Adrenal gland (tissue), 12 donors: Measurements from ENCODE around the gene NKPD1. TPM values are rescaled to one million over a fixed set of nuclear protein-coding genes. Genes with fewer than 3 reads are reported as not detected.

Experiments
- DNase-seq, 7 donors: peaks; one replicate each; pipeline ENCODE4 v3.0.0-alpha.2; 2019 to 2020
- H3K27ac ChIP-seq, 5 donors: fragments of 200-600 bp; sonication (generic) in 4 of 5; 1 replicate in 3 of 5; 2 replicates in 2 of 5; pipeline versions ENCODE4 v1.5.1 to v1.8.0; 2016 to 2020; ENCODE audit warnings: mild to moderate bottlenecking in 1 of 5
- H3K27me3 ChIP-seq: fragments of 200-600 bp; 2 replicates; pipeline ENCODE4 v1.8.0; 2021
- H3K36me3 ChIP-seq, 2 donors: fragments of 200-600 bp; replicated peaks in 1 of 2; 1 replicate in 1 of 2; 2 replicates in 1 of 2; pipeline versions ENCODE4 v1.5.1 to v1.8.0; 2018 to 2022
- H3K4me1 ChIP-seq, 2 donors: fragments of 200-600 bp; replicated peaks in 1 of 2; 1 replicate in 1 of 2; 2 replicates in 1 of 2; pipeline versions ENCODE4 v1.5.1 to v1.8.0; 2018 to 2021
- H3K4me3 ChIP-seq, 4 donors: fragments of 200-600 bp; sonication (generic) in 3 of 4; one replicate each; pipeline ENCODE4 v1.5.1; 2016 to 2018
- H3K9me3 ChIP-seq, 3 donors: fragments of 200-600 bp; sonication (generic) in 1 of 3; replicated peaks in 1 of 3; 1 replicate in 2 of 3; 2 replicates in 1 of 3; pipeline versions ENCODE4 v1.5.1 to v1.8.0; 2016 to 2021
- POLR2A ChIP-seq, 2 donors: fragments of 450-650 bp; IDR thresholded peaks; one replicate each; pipeline ENCODE4 v1.6.1; 2017; ENCODE audit warnings: antibody characterized with exemption in 2 of 2, mild to moderate bottlenecking in 2 of 2, moderate library complexity in 1 of 2
- WGBS, 4 donors: extraction: QIAGEN DNeasy Blood & Tissue Kit in 2 of 4; methylation state at CpG; one replicate each; pipeline versions ENCODE4 v1.1.5 to v1.1.7; 2013 to 2017; 5-methylcytosine and 5-hydroxymethylcytosine counted together
- intact Hi-C, 2 donors: fragments of 100-400 bp; cut with DNase I; formaldehyde crosslinking; loops; one replicate each; pipeline versions ENCODE4 v1.14.1 to v1.15.0; 2022 to 2023
- polyA plus RNA-seq, 3 donors: library from polyadenylated mRNA; stranded (reverse); fragments of 200-250 nt in 2 of 3; fragments of 350-450 nt in 1 of 3; fragmentation: Illumina TruSeq in 1 of 3; extraction: RNeasy Lipid Tissue Mini Kit (QIAGEN cat#74804) in 1 of 3; gene quantifications; one replicate each; pipeline ENCODE4 v1.2.3, GENCODE V29; 2013 to 2014
- total RNA-seq, 9 donors: library from RNA; depleted of rRNA in 4 of 9; stranded (reverse); fragments of >200 nt in 4 of 9; fragments of 120-200 nt in 1 of 9; fragmentation: NEBNext Ultra II Directional in 1 of 9; extraction: Animal tissue kit (Norgen Biotek cat#: 25700) in 1 of 9; gene quantifications; one replicate each; pipeline versions ENCODE4 v1.1.0 to v1.2.4, GENCODE V29; 2013 to 2023
- TF ChIP-seq, protein P1 (sequence below), 6 experiments: fragments of 450-650 bp in 4 of 6; fragments of 200-600 bp in 2 of 6; sonication (generic) in 1 of 6; IDR thresholded peaks; 1 replicate in 5 of 6; 2 replicates in 1 of 6; pipeline versions ENCODE4 v1.5.1 to v1.8.0; 2016 to 2021; ENCODE audit warnings: antibody characterized with exemption in 6 of 6, mild to moderate bottlenecking in 2 of 6, moderate library complexity in 1 of 6
- donor health status: healthy with polysubstance abuse.
- donor health status: Bipolar disorder and iron deficiency.
- donor health status: DM: yes; HTN: yes; CAD: no.
- donor health status: DM: no; HTN: no; CAD: no.
- donor health status: DM: no; HTN: no; CAD: no.
- donor health status: DM: yes; HTN: yes; CAD: no.

The NKPD1 gene
- total and polyA plus RNA-seq, 12 donors, result 0.06 to 1.1 (median 0.25) TPM; not detected in 2

DNA sequence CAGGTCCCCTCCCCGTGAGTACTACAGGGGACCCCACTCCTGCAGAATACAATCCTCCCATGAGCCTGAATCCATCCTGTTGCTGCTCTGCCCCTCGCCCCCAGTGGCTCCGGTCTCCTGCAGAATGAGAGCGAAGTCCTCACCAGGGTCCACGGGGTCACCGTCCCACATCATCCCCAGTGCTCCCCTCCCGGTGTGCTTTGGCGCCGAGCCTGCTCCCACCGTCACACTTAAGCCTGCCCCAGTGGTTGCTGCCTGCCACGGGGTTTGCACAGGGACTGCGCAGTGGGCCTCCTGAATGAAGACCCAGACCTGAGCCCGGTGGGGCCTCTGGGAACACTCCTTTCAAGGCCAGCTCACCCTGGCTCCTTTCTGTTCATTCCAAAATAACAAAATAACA lies 30.5 kb downstream of the NKPD1 start:
- no peak for TF ChIP-seq POLR2A (IDR thresholded peaks at IDR 0.05)
- TF ChIP-seq, protein P1, sequence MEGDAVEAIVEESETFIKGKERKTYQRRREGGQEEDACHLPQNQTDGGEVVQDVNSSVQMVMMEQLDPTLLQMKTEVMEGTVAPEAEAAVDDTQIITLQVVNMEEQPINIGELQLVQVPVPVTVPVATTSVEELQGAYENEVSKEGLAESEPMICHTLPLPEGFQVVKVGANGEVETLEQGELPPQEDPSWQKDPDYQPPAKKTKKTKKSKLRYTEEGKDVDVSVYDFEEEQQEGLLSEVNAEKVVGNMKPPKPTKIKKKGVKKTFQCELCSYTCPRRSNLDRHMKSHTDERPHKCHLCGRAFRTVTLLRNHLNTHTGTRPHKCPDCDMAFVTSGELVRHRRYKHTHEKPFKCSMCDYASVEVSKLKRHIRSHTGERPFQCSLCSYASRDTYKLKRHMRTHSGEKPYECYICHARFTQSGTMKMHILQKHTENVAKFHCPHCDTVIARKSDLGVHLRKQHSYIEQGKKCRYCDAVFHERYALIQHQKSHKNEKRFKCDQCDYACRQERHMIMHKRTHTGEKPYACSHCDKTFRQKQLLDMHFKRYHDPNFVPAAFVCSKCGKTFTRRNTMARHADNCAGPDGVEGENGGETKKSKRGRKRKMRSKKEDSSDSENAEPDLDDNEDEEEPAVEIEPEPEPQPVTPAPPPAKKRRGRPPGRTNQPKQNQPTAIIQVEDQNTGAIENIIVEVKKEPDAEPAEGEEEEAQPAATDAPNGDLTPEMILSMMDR (IDR thresholded peaks at IDR 0.05), result no peak

DNA sequence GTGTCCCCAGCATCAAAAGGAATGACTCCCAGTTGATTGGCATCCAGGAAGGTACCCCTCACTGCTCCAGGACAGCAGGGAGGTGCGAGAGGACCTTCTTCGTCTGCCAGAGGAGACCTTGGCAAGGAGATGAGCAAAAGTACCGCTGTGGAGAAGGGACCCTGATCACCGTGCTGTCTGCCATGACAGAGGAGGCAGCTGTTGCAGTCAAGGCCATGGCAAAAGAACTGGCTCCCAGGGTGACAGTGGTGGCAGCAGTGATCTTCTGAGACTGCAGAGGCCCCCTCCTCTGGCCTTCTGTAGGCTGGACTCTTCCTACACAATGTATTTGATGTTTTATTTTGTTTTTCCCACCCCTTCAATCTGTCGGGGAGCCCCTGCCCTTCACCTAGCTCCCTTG lies 32.0 kb downstream of the NKPD1 start:
- Histone ChIP-seq H3K27me3 (no peaks in the 10 kb centered on the region), H3K4me3 (no peak overlapping the region), H3K36me3 (no peaks in the 10 kb centered on the region), H3K4me1 (peaks cover 0 to 22% of the 10 kb centered on the region in 2 donors), H3K27ac (peak overlapping the region in 3 of 5 donors; percentile 6 to 56 (median 56)), H3K9me3 (no peaks in the 10 kb centered on the region)
- 36 to 75% (median 43%) methylated on average over 1 to 5 of the region's 5 CpGs for WGBS, 4 donors
- intact Hi-C loops, result loop anchor here in 1 of 2 donors (5.0 kb wide), 1 partner anchor 37 kb away; the partner anchor contains the start of gene PPP1R37
- peak in 4 of 7 donors; percentile 48 to 65 (median 57) for DNase-seq
- no peak for TF ChIP-seq POLR2A (IDR thresholded peaks at IDR 0.05)
- TF ChIP-seq, protein P1 (IDR thresholded peaks at IDR 0.05), result no peak

More for the DNA sequence above, 30.5 kb downstream of the NKPD1 start:
- no peak for DNase-seq
- intact Hi-C loops, result no loop called here
- Histone ChIP-seq H3K36me3 (no peaks in the 10 kb centered on the region), H3K9me3 (no peaks in the 10 kb centered on the region), H3K27ac (peak overlapping the region in 2 of 5 donors; percentile 16 to 49), H3K27me3 (no peaks in the 10 kb centered on the region), H3K4me3 (no peak overlapping the region), H3K4me1 (peaks cover 0 to 22% of the 10 kb centered on the region in 2 donors)
- 84 to 93% (median 89%) methylated on average over 12 to 13 of the region's 13 CpGs for WGBS, 4 donors

DNA sequence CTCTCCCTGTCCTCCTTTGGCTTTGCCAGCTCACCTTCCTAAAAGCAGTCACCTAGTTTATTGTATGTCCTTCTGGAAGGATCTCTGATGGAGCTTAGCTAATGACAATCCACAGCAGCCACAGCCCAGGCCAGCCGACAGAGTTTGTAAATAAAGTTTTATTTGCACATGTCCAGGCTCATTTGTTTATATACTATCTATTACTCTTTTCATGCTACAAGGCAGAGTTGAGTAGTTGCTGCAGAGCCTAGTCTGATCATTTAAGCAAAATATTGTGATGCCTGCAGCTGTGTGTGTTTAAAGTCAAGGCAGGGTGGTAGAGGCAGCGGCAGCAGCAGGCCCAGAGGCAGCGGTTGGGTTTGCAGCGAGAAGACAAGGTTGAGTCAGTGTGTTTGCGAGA lies 32.6 kb downstream of the NKPD1 start:
- peak overlapping the region in 2 of 5 donors; percentile 56 for H3K27ac ChIP-seq
- no peak for TF ChIP-seq POLR2A (IDR thresholded peaks at IDR 0.05)
- TF ChIP-seq, protein P1 (IDR thresholded peaks at IDR 0.05), result no peak
- H3K4me1 ChIP-seq, result peaks cover 0 to 22% of the 10 kb centered on the region in 2 donors
- H3K27me3 ChIP-seq, result no peaks in the 10 kb centered on the region
- no peak for DNase-seq
- H3K36me3 ChIP-seq, result no peaks in the 10 kb centered on the region
- H3K9me3 ChIP-seq, result no peaks in the 10 kb centered on the region
- no peak overlapping the region for H3K4me3 ChIP-seq
- intact Hi-C loops, result loop anchor here in 1 of 2 donors (5.0 kb wide), 1 partner anchor 36 kb away; the partner anchor contains the start of gene PPP1R37
- WGBS, 4 donors, result 87 to 92% (median 90%) methylated on average over 5 of the region's 5 CpGs

DNA sequence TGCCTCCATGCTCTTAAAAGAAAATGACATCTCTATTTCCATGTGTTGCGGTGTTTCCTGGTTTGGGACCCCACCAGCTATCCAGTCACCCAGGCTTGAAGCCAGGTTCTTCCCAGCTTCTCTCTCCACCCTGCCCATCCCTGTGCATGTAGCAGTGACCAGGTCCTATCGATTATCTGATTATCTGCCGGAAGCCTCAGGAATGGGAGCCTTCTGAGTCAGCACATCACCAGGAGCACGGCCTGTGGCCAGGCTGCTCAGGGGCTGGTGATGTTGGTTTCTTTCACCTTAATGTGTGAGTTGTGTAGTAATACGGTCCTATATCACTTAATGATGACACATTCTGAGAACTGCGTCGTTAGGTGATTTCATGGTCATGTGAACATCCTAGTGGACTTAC lies 34.1 kb downstream of the NKPD1 start:
- peaks cover 0 to 31% of the 10 kb centered on the region in 2 donors for H3K4me1 ChIP-seq
- intact Hi-C loops, result loop anchor here in 1 of 2 donors (5.0 kb wide), 1 partner anchor 34 kb away; the partner anchor contains the start of gene PPP1R37
- DNase-seq, result no peak
- H3K27me3 ChIP-seq, result no peaks in the 10 kb centered on the region
- TF ChIP-seq, protein P1 (IDR thresholded peaks at IDR 0.05), result no peak
- TF ChIP-seq POLR2A (IDR thresholded peaks at IDR 0.05), result no peak
- H3K27ac ChIP-seq, result peak overlapping the region in 2 of 5 donors; percentile 32 to 50
- no peaks in the 10 kb centered on the region for H3K9me3 ChIP-seq
- H3K36me3 ChIP-seq, result no peaks in the 10 kb centered on the region
- no peak overlapping the region for H3K4me3 ChIP-seq
- WGBS, 4 donors, result 61 to 68% (median 65%) methylated on average over 7 of the region's 7 CpGs
